Activated CD8-positive, alpha-beta memory T cell treated with anti-CD3 and anti-CD28 coated beads for 4 hours (primary cell): ENCODE measurements around the gene GAPDH.
"Not testable (repeated sequence)": the region's sequence is repeated elsewhere in the genome, so short reads cannot be mapped to it uniquely, and the experiment has no call there.

Experiments
- DNase-seq, 2 donors: peaks; one replicate each; pipeline ENCODE4 v3.0.0-alpha.2; 2020; ENCODE audit warnings: low read depth in 2 of 2

The GAPDH gene

DNA sequence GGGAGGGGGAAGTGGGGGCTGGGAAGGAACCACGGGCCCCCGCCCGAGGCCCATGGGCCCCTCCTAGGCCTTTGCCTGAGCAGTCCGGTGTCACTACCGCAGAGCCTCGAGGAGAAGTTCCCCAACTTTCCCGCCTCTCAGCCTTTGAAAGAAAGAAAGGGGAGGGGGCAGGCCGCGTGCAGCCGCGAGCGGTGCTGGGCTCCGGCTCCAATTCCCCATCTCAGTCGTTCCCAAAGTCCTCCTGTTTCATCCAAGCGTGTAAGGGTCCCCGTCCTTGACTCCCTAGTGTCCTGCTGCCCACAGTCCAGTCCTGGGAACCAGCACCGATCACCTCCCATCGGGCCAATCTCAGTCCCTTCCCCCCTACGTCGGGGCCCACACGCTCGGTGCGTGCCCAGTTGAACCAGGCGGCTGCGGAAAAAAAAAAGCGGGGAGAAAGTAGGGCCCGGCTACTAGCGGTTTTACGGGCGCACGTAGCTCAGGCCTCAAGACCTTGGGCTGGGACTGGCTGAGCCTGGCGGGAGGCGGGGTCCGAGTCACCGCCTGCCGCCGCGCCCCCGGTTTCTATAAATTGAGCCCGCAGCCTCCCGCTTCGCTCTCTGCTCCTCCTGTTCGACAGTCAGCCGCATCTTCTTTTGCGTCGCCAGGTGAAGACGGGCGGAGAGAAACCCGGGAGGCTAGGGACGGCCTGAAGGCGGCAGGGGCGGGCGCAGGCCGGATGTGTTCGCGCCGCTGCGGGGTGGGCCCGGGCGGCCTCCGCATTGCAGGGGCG lies at the start of gene GAPDH:
GAPDH (plus strand) TSS at position 595 of the 772 bp plus-strand sequence. CDS start 316 bp downstream, outside the sequence.
- peak in 1 of 2 donors; percentile 71 for DNase-seq

DNA sequence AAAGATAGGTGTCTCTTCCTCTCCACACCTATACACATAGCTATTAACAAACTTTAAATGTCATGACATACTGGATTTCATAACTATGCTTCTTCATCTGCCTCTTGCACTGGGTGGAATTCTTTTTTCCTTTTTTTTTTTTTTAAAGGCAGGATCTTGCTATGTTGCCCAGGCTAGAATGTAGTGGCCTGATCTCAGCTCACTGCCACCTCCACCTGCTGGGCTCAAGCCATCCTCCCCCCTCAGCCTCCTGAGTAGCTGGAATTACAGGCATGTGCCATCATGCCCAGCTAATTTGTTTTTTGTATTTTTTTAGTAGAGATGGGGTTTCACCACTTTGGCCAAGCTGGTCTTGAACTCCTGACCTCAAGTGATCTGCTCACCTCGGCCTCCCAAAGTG lies 46.1 kb upstream of the GAPDH start:
- DNase-seq, result no peak

DNA sequence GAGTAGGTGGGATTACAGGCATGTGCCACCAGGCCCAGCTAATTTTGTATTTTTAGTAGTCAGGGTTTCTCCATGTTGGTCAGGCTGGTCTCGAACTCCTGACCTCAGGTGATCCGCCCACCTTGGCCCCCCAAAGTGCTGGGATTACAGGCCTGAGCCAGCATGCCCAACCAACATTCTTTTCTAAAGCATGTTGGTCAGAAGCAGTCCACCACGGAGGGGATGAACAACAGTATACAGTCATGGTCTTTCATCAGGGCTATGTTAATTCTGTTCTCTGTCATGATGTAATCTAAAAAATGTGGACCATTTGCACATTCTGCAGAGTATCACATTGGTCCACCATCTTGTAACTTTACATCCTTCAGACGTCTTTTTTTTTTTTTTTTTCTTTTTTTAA lies 44.9 kb upstream of the GAPDH start:
- DNase-seq, result no peak

DNA sequence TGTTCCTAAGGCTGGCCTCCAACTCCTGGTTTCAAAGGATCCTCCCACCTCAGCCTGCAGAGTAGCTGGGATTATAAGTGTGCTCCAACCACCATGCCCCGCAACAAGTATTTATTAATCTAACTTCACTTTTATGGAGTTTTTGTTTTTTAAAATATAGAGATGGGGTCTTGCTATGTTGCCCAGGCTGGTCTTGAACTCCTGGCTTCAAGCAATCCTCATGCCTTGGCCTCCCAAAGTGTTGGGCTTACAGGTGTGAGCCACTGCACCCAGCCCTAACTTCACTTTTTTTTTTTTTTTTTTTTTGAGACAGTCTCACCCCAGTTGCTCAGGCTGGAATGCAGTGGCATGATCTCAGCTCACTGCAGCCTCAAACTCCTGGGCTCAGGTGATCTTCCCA lies 43.6 kb upstream of the GAPDH start:
- DNase-seq, result not testable (repeated sequence)

DNA sequence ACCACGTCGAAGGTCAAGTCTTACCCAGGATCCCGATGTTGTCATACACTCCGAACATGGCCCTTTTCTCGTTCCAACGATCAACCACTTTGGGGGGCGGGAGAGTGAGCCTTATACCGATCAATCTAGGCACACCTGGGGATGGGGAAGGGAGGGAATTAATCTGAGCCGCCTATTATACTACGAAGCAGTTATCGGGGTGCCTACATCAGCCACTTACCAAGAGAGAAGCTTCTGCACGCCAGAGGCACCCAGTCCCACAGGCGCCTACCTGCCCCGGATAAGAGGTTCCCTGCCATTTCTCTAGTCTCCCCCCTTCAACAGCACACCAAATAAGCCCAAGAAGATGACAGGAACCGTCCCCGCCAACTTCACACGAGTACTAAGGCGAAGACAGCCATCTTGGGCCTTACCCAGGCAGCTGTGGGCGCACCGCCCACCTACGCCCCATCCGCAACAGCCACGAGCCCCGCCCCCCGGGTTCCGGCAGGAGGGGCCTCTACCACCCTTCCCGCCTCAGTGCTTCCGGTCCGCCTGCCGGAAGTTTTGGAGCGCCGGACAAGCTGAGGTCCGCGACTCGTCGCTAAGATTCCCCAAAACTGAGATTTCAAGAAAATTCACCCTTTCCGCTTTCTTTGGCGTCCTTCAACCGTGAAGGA lies 41.4 kb upstream of the GAPDH start, which contains the start of gene MRPL51:
MRPL51 (minus strand) TSS at position 425 of the 659 bp plus-strand sequence; CDS start at position 299, 126 bp downstream.
- DNase-seq, result peak; percentile 87 to 95

DNA sequence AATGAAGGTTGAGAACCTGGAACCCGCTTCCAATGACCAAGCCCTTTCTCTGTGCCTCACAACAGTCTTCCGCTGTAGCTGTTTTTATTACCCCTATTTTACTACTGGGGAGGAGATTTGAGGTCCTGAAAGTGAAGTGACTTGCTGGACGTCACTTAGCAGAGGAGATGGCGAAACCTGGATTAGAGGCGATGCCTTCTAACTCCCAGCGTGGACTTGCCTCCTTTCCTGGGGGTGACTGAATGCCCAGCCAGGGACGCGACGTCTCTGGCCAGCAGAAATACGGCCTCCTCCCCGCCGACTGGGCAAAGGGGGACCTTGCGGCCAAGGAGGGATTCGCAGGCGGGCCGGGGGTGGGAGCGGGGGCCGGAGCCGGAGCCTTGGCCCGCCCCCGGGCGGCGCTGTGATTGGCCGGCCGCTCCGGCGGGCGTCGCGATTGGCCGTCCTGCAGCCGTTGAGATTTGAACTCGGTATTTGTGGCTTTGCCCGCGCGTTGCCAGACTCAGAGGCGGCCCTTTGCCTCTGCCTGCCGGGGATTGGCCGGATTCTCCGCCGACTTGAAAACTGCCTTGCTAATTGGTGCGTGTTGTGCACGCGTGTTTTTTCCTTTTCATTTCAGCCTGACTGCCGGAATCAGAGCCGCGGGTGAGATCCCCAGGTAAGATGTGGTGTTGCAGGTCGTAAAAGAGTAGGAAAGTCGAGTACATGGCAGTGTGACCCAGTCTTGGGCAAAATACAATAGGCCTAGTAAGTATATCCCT lies 40.6 kb upstream of the GAPDH start, which contains the start of gene NCAPD2:
NCAPD2 (plus strand) TSS at position 606 of the 761 bp plus-strand sequence. CDS start 997 bp downstream, outside the sequence.
- DNase-seq, result peak; percentile 85 to 93

DNA sequence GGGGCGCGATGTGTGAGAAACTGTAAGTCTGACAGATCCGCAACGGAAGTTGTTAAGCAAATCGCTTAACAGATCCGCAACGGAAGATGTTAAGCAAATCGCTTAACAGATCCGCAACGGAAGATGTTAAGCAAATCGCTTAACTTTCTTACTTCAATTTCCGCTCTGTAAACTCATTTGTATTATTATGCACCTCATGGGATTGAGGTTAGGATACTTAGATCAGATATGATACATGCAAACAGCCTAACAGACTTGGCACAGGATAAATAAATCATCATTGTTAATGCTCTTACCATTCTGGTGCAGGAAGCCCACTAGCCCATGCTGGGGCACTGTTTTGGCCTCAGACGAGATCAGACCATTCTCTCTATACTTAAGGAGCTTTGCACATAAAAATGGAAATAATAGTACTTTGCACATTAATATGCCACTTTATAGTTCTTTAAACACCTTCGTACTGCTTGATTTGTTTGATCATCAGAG lies 40.0 kb upstream of the GAPDH start:
- no peak for DNase-seq

DNA sequence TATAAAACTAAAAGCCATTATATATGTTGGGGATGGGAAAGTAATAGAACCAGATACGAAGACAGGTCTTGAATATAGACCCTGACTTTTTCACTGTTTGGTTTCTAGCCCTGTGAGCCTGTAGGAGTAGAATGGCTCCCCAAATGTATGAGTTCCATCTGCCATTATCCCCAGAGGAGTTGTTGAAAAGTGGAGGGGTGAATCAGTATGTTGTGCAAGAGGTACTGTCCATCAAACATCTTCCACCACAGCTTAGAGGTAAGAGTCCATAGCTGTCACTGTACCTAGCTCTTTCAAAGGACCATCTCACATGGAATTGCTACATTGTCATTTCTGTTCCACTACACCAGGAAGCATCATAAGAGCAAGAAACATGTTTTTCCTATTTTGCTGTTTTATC lies 39.3 kb upstream of the GAPDH start:
- DNase-seq, result no peak

DNA sequence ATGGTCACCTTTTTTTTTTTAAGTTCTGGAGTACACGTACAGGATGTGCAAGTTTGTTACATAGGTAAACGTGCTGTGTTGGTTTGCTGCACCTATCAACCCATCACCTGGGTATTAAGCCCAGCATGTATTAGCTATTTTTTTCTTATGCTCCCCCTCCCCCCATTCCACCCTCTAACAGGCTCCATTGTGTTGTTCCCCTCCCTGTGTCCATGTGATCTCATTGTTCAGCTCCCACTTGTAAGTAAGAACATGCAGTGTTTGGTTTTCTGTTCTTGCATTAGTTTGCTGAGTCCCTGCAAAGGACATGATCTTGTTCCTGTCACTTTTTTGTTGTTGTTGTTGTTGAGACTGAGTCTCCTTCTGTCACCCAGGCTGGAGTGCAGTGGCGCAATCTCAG lies 37.0 kb upstream of the GAPDH start:
- not testable (repeated sequence) for DNase-seq

DNA sequence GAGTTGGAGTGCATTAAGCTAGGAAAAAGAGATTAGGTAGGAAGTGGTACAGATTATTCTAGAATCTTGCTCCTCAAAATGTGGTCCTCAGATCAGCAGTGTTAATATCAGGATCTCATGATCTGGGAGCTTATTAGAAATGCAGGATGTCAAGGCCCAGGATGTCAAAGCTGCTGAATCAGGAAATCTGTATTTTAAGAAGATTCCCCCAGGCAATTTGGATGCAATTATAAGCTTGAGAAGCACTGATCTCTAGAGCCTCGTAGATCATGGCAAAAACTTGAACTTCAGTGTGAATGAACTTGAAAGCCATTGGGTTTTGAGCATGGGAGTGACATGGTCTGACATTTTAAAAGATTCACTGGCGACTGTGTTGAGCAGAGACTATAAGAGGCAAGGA lies 33.9 kb upstream of the GAPDH start:
- DNase-seq, result no peak

DNA sequence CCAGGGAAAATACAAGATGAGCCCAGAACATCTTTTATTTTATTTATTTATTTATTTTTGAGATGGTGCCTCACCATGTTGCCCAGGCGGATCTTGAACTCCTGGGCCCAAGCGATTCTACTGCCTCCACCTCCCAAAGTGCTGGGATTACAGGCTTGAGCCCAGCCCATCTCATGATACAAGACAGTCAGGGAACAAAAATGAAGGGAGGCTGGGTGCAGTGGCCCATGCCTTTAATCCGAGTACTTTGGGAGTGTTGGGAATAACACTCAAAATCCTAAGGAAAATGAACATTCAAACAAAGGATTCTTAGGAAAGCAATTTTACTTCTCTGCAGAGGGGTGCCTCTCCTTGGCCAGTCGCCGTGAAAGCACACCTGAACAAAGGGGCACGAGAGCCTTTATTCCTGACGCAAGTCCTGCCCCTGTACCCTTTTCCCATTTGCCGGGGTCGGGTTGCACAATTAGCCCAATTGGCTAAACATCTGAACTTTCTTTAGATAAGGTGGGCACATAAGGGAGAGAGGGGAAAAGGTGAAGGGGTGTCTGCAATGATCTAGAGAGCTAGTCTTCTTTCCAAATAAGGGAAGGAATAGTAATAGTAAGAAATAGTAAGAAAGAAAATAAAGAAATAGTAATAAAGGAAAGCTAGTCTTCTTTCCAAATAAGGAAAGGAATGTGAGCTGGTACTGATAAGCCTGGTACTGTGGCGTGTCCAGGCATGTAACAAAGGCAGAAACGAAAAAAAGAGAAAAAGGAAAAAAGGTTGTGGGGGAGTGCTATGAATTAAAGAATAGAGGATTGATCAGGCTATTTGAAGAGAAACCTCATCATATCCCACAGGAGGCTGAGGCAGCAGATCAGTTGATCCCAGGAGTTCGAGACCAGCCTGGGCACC lies 27.0 kb upstream of the GAPDH start:
- no peak for DNase-seq

DNA sequence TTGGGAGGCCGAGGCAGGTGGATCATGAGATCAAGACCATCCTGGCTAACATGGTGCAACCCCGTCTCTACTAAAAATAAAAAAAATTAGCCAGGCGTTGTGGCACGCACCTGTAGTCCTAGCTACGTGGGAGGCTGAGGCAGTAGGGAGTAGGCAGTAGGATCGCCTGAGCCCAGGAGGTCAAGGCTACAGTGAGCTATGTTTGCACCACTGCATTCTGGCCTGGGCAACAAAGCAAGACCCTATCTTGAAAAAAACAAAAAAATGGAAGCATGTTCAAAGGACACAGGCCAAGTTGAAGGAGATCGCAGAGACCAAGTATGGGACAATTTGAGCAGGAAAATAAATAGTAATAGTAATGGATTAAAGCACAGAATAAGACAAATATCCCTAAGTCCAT lies 26.2 kb upstream of the GAPDH start:
- DNase-seq, result no peak

DNA sequence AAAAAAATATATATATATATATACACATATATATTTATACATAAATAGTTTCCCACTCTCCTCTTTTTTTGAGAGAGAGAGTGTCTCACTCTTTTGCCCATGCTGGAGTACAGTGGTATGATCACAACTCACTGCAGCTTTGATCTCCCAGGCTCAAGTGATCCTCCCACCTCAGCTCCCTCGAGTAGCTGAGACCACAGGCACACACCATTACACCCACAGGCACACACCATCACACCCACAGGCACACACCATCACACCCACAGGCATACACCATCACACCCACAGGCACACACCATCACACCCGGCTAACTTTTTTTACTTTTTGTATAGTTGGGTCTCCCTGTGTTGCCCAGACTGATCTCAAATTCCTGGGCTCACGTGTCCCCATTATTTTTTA lies 14.1 kb upstream of the GAPDH start:
- DNase-seq, result no peak

DNA sequence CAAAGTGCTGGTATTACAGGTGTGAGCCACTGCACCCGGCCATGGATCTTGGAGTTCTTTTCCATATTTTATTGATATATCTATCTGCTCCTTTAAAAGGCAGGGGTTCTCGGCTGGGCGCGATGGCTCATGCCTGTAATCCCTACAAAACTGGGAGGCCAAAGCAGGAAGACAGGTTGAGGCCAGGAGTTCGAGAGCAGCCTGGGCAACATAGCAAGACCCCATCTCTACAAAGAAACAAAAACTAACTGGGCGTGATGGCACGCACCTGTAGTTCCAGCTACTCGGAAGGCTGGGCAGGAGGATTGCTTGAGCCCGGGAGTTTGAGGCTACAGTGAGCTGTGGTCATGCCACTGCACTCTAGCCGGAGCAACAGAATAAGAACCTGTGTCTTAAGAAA lies 12.1 kb upstream of the GAPDH start:
- DNase-seq, result no peak

DNA sequence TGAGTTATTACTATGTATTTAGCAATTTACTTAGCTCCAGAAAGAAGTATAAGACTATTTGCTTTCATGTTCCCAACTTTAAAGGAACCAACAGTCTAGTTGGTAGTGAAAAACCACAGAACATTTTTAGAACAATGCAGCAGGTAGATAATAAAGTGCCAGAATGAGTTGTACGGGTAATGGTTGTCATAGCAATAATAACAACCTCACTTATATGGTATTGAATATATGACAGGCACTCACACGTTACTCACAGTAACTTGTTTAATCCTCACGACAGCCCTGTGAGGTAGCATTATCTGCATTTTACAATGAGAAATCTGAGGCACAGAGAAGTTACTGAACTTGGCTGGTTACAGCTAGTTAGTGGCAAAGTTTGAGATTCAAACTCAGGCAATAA lies 10.6 kb upstream of the GAPDH start:
- DNase-seq, result no peak

DNA sequence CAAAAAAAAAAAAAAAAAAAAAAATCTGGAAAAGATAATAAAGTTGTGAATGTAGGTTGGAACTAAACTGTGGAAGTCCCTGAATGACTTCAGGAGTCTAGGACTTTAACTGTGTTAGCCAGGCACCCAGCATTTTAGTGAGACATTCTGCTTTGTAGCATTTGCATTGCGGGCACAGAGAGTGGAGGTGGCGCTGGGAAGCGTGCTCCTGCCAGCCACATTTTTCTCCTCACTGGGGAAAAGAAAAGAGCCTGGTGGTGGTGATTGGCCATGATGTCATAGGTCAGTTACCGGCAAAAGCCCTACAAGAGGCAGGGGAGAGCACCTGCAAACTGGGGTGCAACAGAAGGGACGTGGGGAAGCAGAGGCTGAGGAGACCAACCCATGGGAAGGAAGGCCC lies 9.7 kb upstream of the GAPDH start:
- DNase-seq, result no peak

DNA sequence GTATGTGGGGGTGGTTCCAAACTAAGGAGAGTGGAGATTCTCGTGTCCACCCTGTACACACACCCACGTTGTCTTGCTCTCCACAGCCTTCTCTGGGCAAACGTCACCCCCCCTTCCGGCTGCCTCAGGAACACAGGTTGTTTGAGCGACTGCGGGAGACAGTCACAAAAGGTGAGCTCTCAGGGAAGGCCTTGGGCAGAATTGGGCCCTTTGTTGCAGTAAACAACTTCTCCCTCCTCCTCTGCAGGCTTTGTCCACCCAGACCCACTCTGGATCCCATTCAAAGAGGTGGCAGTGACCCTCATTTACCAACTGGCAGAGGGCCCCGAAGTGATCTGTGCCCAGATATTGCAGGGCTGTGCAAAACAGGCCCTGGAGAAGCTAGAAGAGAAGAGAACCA lies 8.1 kb upstream of the GAPDH start:
- DNase-seq, result no peak

DNA sequence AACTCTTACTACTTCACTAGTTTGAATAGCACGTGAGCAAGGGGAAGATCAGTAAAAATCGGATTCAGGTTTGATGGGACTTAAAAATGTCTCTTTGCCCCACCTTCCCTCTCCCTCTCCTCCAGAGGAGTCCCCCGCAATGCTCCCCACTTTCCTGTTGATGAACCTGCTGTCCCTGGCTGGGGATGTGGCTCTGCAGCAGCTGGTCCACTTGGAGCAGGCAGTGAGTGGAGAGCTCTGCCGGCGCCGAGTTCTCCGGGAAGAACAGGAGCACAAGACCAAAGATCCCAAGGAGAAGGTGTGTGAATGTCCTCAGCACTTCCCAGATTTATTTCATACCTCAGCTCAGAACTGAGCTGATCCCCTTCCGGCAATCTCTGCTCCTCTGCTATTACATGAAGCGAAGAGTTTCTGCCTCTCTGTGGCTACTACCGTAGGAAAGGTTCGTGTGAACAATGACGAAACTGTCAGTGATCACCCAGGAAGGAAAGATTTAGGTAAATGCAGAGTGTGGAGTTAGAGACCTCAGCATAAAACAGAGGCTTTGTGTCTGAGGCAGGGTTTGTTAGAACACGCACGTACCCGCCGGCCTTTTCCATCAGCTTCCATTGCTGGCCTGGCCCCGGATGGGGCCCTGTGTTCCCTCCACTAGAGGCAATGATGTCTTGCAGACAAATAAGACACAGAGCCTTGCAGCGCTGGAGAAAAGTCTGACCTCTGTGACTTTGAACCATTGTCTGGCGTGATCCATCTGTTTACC lies 7.4 kb upstream of the GAPDH start:
- DNase-seq, result no peak

DNA sequence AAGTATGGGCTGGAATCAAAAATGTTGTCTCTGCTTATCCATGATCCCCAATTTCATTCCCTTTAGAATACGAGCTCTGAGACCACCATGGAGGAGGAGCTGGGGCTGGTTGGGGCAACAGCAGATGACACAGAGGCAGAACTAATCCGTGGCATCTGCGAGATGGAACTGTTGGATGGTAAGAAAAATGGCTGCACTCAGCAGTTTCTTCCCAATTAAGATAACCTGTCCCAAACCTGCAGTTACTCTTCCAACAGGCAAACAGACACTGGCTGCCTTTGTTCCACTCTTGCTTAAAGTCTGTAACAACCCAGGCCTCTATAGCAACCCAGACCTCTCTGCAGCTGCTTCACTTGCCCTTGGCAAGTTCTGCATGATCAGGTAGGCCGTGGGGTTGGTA lies 6.6 kb upstream of the GAPDH start:
- DNase-seq, result no peak

DNA sequence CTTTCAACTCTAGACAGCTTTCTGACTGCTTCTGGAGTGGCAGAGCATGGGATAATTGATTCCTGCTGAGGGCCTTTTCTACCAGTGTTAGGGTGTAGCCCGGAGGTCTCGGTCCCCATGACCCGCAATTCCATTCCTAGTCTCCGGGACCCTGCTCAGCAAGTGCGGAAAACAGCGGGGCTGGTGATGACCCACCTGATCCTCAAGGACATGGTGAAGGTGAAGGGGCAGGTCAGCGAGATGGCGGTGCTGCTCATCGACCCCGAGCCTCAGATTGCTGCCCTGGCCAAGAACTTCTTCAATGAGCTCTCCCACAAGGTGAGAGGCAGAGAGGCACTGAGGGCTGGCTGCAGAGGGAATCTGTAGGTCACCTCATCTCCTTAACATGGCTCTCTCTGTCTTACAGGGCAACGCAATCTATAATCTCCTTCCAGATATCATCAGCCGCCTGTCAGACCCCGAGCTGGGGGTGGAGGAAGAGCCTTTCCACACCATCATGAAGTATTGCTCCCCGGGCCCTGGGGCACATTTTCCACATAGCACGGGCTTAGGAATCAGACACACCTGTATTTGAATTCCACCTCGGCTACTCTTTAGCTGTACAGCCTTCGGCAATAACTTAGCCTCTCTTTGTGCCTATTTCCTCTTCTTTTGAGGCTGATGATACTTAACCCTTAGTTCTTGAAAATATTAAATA lies 5.6 kb upstream of the GAPDH start:
- no peak for DNase-seq
